ENCODE measurements around the gene KDM6A.

KDM6A gene

DNA sequence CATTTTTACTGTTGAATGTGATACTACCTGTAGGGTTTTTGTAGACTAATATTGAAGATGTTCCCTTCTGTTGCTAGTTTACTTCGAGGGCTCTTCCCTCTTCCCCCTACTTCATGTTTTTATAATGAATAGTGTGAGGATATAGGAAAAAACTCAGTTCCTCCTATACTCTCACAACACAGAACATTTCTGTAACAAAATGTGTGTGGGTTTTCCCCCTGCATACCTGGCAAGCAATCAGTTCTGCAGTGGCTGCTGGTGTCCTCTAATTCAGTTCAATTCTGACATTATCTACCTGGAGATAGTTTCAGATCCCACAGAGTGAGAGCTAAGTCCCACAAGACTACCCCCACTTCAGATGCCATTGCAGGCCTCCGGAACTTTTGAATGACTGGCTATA lies 107.9 kb downstream of the KDM6A start:
- TF ChIP-seq TOX (CRISPR knock-in tag; IDR thresholded peaks at IDR 0.05; ENCODE audit: borderline replicate concordance) (no peak), ZNF70 (CRISPR knock-in tag; IDR thresholded peaks at IDR 0.05) (no peak), TCF4 (CRISPR knock-in tag; IDR thresholded peaks at IDR 0.05; ENCODE audit: borderline replicate concordance) (no peak), ZFP30 (CRISPR knock-in tag; IDR thresholded peaks at IDR 0.05) (no peak), RARB (CRISPR knock-in tag; IDR thresholded peaks at IDR 0.05) (no peak), PPARA (CRISPR knock-in tag; IDR thresholded peaks at IDR 0.05; ENCODE audit: borderline replicate concordance) (no peak), ZNF8 (CRISPR knock-in tag; IDR thresholded peaks at IDR 0.05) (no peak), ISL1 (CRISPR knock-in tag; IDR thresholded peaks at IDR 0.05) (no peak), OSR1 (CRISPR knock-in tag; IDR thresholded peaks at IDR 0.05) (no peak), CSRNP3 (CRISPR knock-in tag; IDR thresholded peaks at IDR 0.05) (no peak)
- TF ChIP-seq, protein P1, sequence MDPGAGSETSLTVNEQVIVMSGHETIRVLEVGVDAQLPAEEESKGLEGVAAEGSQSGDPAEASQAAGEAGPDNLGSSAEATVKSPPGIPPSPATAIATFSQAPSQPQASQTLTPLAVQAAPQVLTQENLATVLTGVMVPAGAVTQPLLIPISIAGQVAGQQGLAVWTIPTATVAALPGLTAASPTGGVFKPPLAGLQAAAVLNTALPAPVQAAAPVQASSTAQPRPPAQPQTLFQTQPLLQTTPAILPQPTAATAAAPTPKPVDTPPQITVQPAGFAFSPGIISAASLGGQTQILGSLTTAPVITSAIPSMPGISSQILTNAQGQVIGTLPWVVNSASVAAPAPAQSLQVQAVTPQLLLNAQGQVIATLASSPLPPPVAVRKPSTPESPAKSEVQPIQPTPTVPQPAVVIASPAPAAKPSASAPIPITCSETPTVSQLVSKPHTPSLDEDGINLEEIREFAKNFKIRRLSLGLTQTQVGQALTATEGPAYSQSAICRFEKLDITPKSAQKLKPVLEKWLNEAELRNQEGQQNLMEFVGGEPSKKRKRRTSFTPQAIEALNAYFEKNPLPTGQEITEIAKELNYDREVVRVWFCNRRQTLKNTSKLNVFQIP (CRISPR knock-in tag; IDR thresholded peaks at IDR 0.05; ENCODE audit: borderline replicate concordance, low read depth): no peak
- no peak for ATAC-seq

DNA sequence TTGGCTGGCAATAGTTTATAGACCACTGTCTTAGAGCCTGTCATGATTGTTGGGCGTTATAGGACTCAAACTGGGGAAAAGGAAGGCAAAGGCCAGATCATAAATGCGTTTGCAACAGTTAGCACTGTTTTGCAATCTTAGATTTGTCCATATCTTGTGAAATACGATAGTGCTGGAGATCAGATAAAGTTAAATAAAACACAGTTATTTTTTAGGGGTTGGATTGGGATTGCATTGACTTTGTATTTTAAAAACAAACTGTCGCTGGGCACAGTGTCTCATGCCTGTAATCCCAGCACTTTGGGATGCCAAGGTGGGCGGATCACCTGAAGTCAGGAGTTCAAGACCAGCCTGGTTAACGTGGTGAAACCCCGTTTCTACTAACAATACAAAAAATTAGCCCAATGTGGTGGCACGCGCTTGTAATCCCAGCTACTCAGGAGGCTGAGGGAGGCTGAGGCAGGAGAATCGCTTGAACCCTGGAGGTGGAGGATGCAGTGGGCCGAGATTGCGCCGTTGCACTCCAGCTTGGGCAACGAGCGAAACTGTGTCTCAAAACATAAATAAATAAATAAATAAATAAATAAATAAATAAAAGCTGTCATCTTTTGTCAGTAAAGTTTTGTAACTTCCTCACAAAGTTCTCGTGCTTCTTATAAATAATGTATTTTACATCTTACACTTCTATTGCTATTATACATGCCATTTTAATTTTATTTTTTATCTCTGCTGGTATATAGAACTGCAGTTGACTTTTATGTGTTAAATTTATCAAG lies 117.2 kb downstream of the KDM6A start:
- ATAC-seq: no peak
- TF ChIP-seq, protein P2, sequence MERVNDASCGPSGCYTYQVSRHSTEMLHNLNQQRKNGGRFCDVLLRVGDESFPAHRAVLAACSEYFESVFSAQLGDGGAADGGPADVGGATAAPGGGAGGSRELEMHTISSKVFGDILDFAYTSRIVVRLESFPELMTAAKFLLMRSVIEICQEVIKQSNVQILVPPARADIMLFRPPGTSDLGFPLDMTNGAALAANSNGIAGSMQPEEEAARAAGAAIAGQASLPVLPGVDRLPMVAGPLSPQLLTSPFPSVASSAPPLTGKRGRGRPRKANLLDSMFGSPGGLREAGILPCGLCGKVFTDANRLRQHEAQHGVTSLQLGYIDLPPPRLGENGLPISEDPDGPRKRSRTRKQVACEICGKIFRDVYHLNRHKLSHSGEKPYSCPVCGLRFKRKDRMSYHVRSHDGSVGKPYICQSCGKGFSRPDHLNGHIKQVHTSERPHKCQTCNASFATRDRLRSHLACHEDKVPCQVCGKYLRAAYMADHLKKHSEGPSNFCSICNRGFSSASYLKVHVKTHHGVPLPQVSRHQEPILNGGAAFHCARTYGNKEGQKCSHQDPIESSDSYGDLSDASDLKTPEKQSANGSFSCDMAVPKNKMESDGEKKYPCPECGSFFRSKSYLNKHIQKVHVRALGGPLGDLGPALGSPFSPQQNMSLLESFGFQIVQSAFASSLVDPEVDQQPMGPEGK (CRISPR knock-in tag; IDR thresholded peaks at IDR 0.05; ENCODE audit: borderline replicate concordance): no peak
- TF ChIP-seq SNAI2 (CRISPR knock-in tag; IDR thresholded peaks at IDR 0.05): no peak
- TF ChIP-seq PPARA (CRISPR knock-in tag; IDR thresholded peaks at IDR 0.05; ENCODE audit: borderline replicate concordance): no peak
- no peak for TF ChIP-seq ARNTL (CRISPR knock-in tag; IDR thresholded peaks at IDR 0.05; ENCODE audit: borderline replicate concordance, low read depth)
- no peak for TF ChIP-seq BACH2 (CRISPR knock-in tag; IDR thresholded peaks at IDR 0.05; ENCODE audit: borderline replicate concordance)
- TF ChIP-seq ZC3H10 (CRISPR knock-in tag; IDR thresholded peaks at IDR 0.05): no peak
- TF ChIP-seq ZFP30 (CRISPR knock-in tag; IDR thresholded peaks at IDR 0.05): no peak
- no peak for TF ChIP-seq GLIS3 (CRISPR knock-in tag; IDR thresholded peaks at IDR 0.05)
- TF ChIP-seq TOX (CRISPR knock-in tag; IDR thresholded peaks at IDR 0.05; ENCODE audit: borderline replicate concordance): no peak
- no peak for TF ChIP-seq RARB (CRISPR knock-in tag; IDR thresholded peaks at IDR 0.05)
- TF ChIP-seq ZNF70 (CRISPR knock-in tag; IDR thresholded peaks at IDR 0.05): no peak

GRCh38 chrX:44992775-44993174 lies 119.8 kb downstream of the KDM6A start:
- no peak for ATAC-seq
- TF ChIP-seq ZFP30 (CRISPR knock-in tag; IDR thresholded peaks at IDR 0.05): no peak
- TF ChIP-seq ZNF565 (CRISPR knock-in tag; conservative IDR thresholded peaks at IDR 0.05; ENCODE audit: low read depth): no peak
- no peak for TF ChIP-seq TOX (CRISPR knock-in tag; IDR thresholded peaks at IDR 0.05; ENCODE audit: borderline replicate concordance)
- no peak for TF ChIP-seq ISL1 (CRISPR knock-in tag; IDR thresholded peaks at IDR 0.05)
- TF ChIP-seq OSR1 (CRISPR knock-in tag; IDR thresholded peaks at IDR 0.05): no peak
- TF ChIP-seq SNAI2 (CRISPR knock-in tag; IDR thresholded peaks at IDR 0.05): no peak
- TF ChIP-seq ZNF8 (CRISPR knock-in tag; IDR thresholded peaks at IDR 0.05): no peak
- TF ChIP-seq ZNF70 (CRISPR knock-in tag; IDR thresholded peaks at IDR 0.05): no peak
- no peak for TF ChIP-seq CSDC2 (CRISPR knock-in tag; IDR thresholded peaks at IDR 0.05)
- TF ChIP-seq, protein P3, sequence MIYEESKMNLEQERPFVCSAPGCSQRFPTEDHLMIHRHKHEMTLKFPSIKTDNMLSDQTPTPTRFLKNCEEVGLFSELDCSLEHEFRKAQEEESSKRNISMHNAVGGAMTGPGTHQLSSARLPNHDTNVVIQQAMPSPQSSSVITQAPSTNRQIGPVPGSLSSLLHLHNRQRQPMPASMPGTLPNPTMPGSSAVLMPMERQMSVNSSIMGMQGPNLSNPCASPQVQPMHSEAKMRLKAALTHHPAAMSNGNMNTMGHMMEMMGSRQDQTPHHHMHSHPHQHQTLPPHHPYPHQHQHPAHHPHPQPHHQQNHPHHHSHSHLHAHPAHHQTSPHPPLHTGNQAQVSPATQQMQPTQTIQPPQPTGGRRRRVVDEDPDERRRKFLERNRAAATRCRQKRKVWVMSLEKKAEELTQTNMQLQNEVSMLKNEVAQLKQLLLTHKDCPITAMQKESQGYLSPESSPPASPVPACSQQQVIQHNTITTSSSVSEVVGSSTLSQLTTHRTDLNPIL (CRISPR knock-in tag; IDR thresholded peaks at IDR 0.05; ENCODE audit: low read depth): no peak
- no peak for TF ChIP-seq GLIS3 (CRISPR knock-in tag; IDR thresholded peaks at IDR 0.05)
- TF ChIP-seq ESRRG (CRISPR knock-in tag; IDR thresholded peaks at IDR 0.05): no peak

DNA sequence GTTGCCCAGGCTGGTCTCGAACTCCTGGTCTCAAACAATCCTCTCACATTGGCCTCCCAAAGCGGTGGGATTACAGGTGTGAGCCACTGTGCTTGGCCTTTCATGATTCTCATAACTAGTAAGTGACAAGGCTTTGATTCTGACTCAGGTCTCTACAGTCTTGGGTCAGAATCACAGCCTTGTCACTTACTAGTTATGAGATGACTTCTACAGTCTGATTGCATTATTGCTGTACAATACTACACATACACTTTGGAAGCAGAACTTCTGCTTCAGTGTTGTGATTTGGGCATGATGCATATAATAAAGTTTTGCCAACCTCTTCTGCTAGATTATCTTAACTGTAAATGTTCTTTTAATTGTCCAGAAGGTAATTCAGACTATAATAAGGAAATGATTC lies 123.3 kb downstream of the KDM6A start:
- no peak for TF ChIP-seq TOX (CRISPR knock-in tag; IDR thresholded peaks at IDR 0.05; ENCODE audit: borderline replicate concordance)
- no peak for TF ChIP-seq ARNTL (CRISPR knock-in tag; IDR thresholded peaks at IDR 0.05; ENCODE audit: borderline replicate concordance, low read depth)
- no peak for TF ChIP-seq CSDC2 (CRISPR knock-in tag; IDR thresholded peaks at IDR 0.05)
- no peak for TF ChIP-seq OSR1 (CRISPR knock-in tag; IDR thresholded peaks at IDR 0.05)
- no peak for TF ChIP-seq ZNF70 (CRISPR knock-in tag; IDR thresholded peaks at IDR 0.05)
- TF ChIP-seq GLIS3 (CRISPR knock-in tag; IDR thresholded peaks at IDR 0.05): no peak
- TF ChIP-seq PPARA (CRISPR knock-in tag; IDR thresholded peaks at IDR 0.05; ENCODE audit: borderline replicate concordance): no peak
- no peak for ATAC-seq

Measured in SK-N-SH treated with all-trans-retinoic acid at 6 μM for 48 hours (cell line).